HEK293 (cell line): ENCODE measurements around the gene SMOC1.
A peak's percentile ranks its signal among the peaks of the same experiment; 100 is the strongest.

Source experiments
- BCL11A ChIP-seq: fragments of 450-650 bp; formaldehyde crosslinking; IDR thresholded peaks from 2 replicates; pipeline ENCODE4 v1.5.1; 2016; ENCODE audit warnings: low read depth, missing biosample characterization, missing genetic modification characterization
- GLIS2 ChIP-seq: fragments of 450-650 bp; formaldehyde crosslinking; IDR thresholded peaks from 2 replicates; pipeline ENCODE4 v1.5.1; 2016; ENCODE audit warnings: missing biosample characterization, missing genetic modification characterization
- HIC1 ChIP-seq: fragments of 450-650 bp; formaldehyde crosslinking; IDR thresholded peaks from 2 replicates; pipeline ENCODE4 v1.5.1; 2016; ENCODE audit warnings: missing biosample characterization, missing genetic modification characterization
- KLF9 ChIP-seq: fragments of 450-650 bp; formaldehyde crosslinking; IDR thresholded peaks from 2 replicates; pipeline ENCODE4 v1.5.1; 2016; ENCODE audit warnings: missing biosample characterization, missing genetic modification characterization, low read depth
- OVOL3 ChIP-seq: fragments of 450-650 bp; formaldehyde crosslinking; IDR thresholded peaks from 2 replicates; pipeline ENCODE4 v1.5.1; 2016; ENCODE audit warnings: missing biosample characterization, missing genetic modification characterization
- ZNF114 ChIP-seq: fragments of 450-650 bp; formaldehyde crosslinking; IDR thresholded peaks from 2 replicates; pipeline ENCODE4 v1.5.0; 2017; ENCODE audit warnings: missing biosample characterization, missing genetic modification characterization
- ZNF221 ChIP-seq: fragments of 450-650 bp; formaldehyde crosslinking; IDR thresholded peaks from 2 replicates; pipeline ENCODE4 v1.5.1; 2017; ENCODE audit warnings: missing biosample characterization, missing genetic modification characterization, borderline replicate concordance
- ZNF23 ChIP-seq: fragments of 450-650 bp; formaldehyde crosslinking; IDR thresholded peaks from 2 replicates; pipeline ENCODE4 v1.5.1; 2016; ENCODE audit warnings: missing biosample characterization, missing genetic modification characterization, borderline replicate concordance
- ZNF311 ChIP-seq: fragments of 450-650 bp; formaldehyde crosslinking; IDR thresholded peaks from 2 replicates; pipeline ENCODE4 v1.5.1; 2017; ENCODE audit warnings: missing biosample characterization, missing genetic modification characterization, borderline replicate concordance
- ZNF404 ChIP-seq: fragments of 450-650 bp; formaldehyde crosslinking; IDR thresholded peaks from 2 replicates; pipeline ENCODE4 v1.5.1; 2017; ENCODE audit warnings: missing biosample characterization, missing genetic modification characterization
- ZNF426 ChIP-seq: fragments of 450-650 bp; formaldehyde crosslinking; IDR thresholded peaks from 2 replicates; pipeline ENCODE4 v1.5.1; 2017; ENCODE audit warnings: missing biosample characterization, missing genetic modification characterization, mild to moderate bottlenecking, inconsistent platforms, moderate library complexity
- ZNF449 ChIP-seq: fragments of 450-650 bp; formaldehyde crosslinking; IDR thresholded peaks from 2 replicates; pipeline ENCODE4 v1.5.1; 2017; ENCODE audit warnings: missing biosample characterization, mild to moderate bottlenecking, missing genetic modification characterization, moderate library complexity
- ZNF529 ChIP-seq: fragments of 450-650 bp; formaldehyde crosslinking; IDR thresholded peaks from 2 replicates; pipeline ENCODE4 v1.5.1; 2017; ENCODE audit warnings: missing genetic modification characterization, missing biosample characterization; ENCODE audit not compliant: insufficient replicate concordance
- ZNF560 ChIP-seq: fragments of 450-650 bp; formaldehyde crosslinking; IDR thresholded peaks from 2 replicates; pipeline ENCODE4 v1.5.1; 2017; ENCODE audit warnings: missing biosample characterization, missing genetic modification characterization, borderline replicate concordance
- ZNF76 ChIP-seq: fragments of 450-650 bp; formaldehyde crosslinking; IDR thresholded peaks from 2 replicates; pipeline ENCODE4; 2016; ENCODE audit warnings: low read depth, missing biosample characterization, missing genetic modification characterization, borderline replicate concordance
- ZNF776 ChIP-seq: fragments of 450-650 bp; formaldehyde crosslinking; IDR thresholded peaks from 2 replicates; pipeline ENCODE4 v1.5.0; 2017; ENCODE audit warnings: missing biosample characterization, missing genetic modification characterization, borderline replicate concordance
- ZSCAN23 ChIP-seq: fragments of 450-650 bp; formaldehyde crosslinking; IDR thresholded peaks from 2 replicates; pipeline ENCODE4 v1.5.1; 2016; ENCODE audit warnings: missing biosample characterization, missing genetic modification characterization
- ZXDB ChIP-seq: fragments of 450-650 bp; formaldehyde crosslinking; IDR thresholded peaks from 2 replicates; pipeline ENCODE4 v1.5.1; 2016; ENCODE audit warnings: missing biosample characterization, missing genetic modification characterization
- TF ChIP-seq, protein P1 (sequence below): fragments of 450-650 bp; formaldehyde crosslinking; IDR thresholded peaks from 2 replicates; pipeline ENCODE4 v1.5.1; 2016; ENCODE audit warnings: missing biosample characterization, missing genetic modification characterization, borderline replicate concordance
- TF ChIP-seq, protein P2 (sequence below): IDR thresholded peaks from 2 replicates; pipeline ENCODE4 v1.6.1; 2011; ENCODE audit warnings: mild to moderate bottlenecking, low read depth, low read length, borderline replicate concordance
- TF ChIP-seq, protein P3 (sequence below): fragments of 450-650 bp; formaldehyde crosslinking; conservative IDR thresholded peaks from 2 replicates; pipeline ENCODE4 v1.5.1; 2016; ENCODE audit warnings: low read depth, missing biosample characterization, missing genetic modification characterization
- TF ChIP-seq, protein P4 (sequence below): fragments of 450-650 bp; formaldehyde crosslinking; IDR thresholded peaks from 2 replicates; pipeline ENCODE4 v1.5.1; 2016; ENCODE audit warnings: missing biosample characterization, missing genetic modification characterization

SMOC1 gene

GRCh38 chr14:70002589-70003346 lies 123.6 kb downstream of the SMOC1 start (continued):
- no peak for TF ChIP-seq ZNF776
- TF ChIP-seq ZNF449 = no peak
- no peak for TF ChIP-seq ZNF311 (tag by site-specific recombination)
- TF ChIP-seq, protein P1, sequence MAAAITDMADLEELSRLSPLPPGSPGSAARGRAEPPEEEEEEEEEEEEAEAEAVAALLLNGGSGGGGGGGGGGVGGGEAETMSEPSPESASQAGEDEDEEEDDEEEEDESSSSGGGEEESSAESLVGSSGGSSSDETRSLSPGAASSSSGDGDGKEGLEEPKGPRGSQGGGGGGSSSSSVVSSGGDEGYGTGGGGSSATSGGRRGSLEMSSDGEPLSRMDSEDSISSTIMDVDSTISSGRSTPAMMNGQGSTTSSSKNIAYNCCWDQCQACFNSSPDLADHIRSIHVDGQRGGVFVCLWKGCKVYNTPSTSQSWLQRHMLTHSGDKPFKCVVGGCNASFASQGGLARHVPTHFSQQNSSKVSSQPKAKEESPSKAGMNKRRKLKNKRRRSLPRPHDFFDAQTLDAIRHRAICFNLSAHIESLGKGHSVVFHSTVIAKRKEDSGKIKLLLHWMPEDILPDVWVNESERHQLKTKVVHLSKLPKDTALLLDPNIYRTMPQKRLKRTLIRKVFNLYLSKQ = no peak
- no peak for TF ChIP-seq ZNF529 (tag by site-specific recombination)
- TF ChIP-seq, protein P2, sequence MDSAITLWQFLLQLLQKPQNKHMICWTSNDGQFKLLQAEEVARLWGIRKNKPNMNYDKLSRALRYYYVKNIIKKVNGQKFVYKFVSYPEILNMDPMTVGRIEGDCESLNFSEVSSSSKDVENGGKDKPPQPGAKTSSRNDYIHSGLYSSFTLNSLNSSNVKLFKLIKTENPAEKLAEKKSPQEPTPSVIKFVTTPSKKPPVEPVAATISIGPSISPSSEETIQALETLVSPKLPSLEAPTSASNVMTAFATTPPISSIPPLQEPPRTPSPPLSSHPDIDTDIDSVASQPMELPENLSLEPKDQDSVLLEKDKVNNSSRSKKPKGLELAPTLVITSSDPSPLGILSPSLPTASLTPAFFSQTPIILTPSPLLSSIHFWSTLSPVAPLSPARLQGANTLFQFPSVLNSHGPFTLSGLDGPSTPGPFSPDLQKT = no peak
- no peak for TF ChIP-seq ZNF221
- no peak for TF ChIP-seq HIC1 (tag by site-specific recombination)
- no peak for TF ChIP-seq ZNF560
- TF ChIP-seq BCL11A (tag by site-specific recombination) = no peak
- no peak for TF ChIP-seq KLF9 (tag by site-specific recombination)
- no peak for TF ChIP-seq OVOL3 (tag by site-specific recombination)
- TF ChIP-seq ZNF23 = no peak
- TF ChIP-seq, protein P3, sequence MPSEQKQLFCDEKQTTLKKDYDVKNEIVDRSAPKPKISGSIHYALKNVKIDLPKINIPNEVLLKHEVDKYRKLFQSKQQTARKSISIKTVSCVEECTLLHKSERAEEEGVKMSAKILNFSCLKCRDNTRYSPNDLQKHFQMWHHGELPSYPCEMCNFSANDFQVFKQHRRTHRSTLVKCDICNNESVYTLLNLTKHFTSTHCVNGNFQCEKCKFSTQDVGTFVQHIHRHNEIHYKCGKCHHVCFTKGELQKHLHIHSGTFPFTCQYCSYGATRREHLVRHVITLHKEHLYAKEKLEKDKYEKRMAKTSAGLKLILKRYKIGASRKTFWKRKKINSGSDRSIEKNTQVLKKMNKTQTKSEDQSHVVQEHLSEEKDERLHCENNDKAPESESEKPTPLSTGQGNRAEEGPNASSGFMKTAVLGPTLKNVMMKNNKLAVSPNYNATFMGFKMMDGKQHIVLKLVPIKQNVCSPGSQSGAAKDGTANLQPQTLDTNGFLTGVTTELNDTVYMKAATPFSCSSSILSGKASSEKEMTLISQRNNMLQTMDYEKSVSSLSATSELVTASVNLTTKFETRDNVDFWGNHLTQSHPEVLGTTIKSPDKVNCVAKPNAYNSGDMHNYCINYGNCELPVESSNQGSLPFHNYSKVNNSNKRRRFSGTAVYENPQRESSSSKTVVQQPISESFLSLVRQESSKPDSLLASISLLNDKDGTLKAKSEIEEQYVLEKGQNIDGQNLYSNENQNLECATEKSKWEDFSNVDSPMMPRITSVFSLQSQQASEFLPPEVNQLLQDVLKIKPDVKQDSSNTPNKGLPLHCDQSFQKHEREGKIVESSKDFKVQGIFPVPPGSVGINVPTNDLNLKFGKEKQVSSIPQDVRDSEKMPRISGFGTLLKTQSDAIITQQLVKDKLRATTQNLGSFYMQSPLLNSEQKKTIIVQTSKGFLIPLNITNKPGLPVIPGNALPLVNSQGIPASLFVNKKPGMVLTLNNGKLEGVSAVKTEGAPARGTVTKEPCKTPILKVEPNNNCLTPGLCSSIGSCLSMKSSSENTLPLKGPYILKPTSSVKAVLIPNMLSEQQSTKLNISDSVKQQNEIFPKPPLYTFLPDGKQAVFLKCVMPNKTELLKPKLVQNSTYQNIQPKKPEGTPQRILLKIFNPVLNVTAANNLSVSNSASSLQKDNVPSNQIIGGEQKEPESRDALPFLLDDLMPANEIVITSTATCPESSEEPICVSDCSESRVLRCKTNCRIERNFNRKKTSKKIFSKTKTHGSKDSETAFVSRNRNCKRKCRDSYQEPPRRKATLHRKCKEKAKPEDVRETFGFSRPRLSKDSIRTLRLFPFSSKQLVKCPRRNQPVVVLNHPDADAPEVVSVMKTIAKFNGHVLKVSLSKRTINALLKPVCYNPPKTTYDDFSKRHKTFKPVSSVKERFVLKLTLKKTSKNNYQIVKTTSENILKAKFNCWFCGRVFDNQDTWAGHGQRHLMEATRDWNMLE (tag by site-specific recombination) = no peak
- TF ChIP-seq ZXDB (tag by site-specific recombination) = peak; percentile 67; the same call in 1 of the 2 replicates
- 0 out of 2 replicates have a peak, but pooled peaks have one; percentile 59 for TF ChIP-seq ZSCAN23 (tag by site-specific recombination)
- no peak for TF ChIP-seq ZNF426
- TF ChIP-seq ZNF76 = 0 out of 2 replicates have a peak, but pooled peaks have one; percentile 26
- no peak for TF ChIP-seq ZNF114
- TF ChIP-seq GLIS2 = no peak
- TF ChIP-seq ZNF404 (tag by site-specific recombination) = no peak
- TF ChIP-seq, protein P4, sequence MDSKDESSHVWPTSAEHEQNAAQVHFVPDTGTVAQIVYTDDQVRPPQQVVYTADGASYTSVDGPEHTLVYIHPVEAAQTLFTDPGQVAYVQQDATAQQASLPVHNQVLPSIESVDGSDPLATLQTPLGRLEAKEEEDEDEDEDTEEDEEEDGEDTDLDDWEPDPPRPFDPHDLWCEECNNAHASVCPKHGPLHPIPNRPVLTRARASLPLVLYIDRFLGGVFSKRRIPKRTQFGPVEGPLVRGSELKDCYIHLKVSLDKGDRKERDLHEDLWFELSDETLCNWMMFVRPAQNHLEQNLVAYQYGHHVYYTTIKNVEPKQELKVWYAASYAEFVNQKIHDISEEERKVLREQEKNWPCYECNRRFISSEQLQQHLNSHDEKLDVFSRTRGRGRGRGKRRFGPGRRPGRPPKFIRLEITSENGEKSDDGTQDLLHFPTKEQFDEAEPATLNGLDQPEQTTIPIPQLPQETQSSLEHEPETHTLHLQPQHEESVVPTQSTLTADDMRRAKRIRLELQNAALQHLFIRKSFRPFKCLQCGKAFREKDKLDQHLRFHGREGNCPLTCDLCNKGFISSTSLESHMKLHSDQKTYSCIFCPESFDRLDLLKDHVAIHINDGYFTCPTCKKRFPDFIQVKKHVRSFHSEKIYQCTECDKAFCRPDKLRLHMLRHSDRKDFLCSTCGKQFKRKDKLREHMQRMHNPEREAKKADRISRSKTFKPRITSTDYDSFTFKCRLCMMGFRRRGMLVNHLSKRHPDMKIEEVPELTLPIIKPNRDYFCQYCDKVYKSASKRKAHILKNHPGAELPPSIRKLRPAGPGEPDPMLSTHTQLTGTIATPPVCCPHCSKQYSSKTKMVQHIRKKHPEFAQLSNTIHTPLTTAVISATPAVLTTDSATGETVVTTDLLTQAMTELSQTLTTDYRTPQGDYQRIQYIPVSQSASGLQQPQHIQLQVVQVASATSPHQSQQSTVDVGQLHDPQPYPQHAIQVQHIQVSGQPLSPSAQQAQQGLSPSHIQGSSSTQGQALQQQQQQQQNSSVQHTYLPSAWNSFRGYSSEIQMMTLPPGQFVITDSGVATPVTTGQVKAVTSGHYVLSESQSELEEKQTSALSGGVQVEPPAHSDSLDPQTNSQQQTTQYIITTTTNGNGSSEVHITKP (tag by site-specific recombination) = peak; percentile 46; the same call in 1 of the 2 replicates
